HG03432 (cell line): Measurements from ENCODE around the gene C11orf98.

Experiments
- ATAC-seq: cut with Tn5 transposase; IDR thresholded peaks from one replicate; pipeline ENCODE4 v1.9.1; 2021; ENCODE audit warnings: mild to moderate bottlenecking, moderate library complexity; ENCODE audit not compliant: unreplicated experiment

Gene C11orf98

DNA sequence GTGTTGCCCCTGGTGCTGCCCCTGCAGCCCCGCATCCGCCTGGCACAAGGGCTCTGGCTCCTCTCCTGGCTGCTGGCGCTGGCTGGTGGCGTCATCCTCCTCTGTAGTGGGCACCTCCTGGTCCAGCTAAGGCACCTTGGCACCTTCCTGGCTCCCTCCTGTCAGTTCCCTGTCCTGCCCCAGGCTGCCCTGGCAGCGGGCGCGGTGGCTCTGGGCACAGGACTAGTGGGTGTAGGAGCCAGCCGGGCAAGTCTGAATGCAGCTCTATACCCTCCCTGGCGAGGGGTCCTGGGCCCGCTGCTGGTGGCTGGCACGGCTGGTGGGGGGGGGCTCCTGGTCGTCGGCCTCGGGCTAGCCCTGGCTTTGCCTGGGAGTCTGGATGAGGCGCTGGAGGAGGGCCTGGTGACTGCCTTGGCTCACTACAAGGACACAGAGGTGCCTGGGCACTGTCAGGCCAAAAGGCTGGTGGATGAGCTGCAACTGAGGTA lies 51.7 kb downstream of the C11orf98 start:
- ATAC-seq: no peak
